ENCODE results near the gene ASIP. TPM values are rescaled to one million over a fixed set of nuclear protein-coding genes. Genes with fewer than 3 reads are reported as not detected.
"Not testable (repeated sequence)": the region's sequence is repeated elsewhere in the genome, so short reads cannot be mapped to it uniquely, and the experiment has no call there.

ASIP gene
- total RNA-seq, 1 experiment from 2014 or later = not detected

GRCh38 chr20:34296468-34296867, 55.2 kb downstream of the ASIP start:
- TF ChIP-seq, protein P1, sequence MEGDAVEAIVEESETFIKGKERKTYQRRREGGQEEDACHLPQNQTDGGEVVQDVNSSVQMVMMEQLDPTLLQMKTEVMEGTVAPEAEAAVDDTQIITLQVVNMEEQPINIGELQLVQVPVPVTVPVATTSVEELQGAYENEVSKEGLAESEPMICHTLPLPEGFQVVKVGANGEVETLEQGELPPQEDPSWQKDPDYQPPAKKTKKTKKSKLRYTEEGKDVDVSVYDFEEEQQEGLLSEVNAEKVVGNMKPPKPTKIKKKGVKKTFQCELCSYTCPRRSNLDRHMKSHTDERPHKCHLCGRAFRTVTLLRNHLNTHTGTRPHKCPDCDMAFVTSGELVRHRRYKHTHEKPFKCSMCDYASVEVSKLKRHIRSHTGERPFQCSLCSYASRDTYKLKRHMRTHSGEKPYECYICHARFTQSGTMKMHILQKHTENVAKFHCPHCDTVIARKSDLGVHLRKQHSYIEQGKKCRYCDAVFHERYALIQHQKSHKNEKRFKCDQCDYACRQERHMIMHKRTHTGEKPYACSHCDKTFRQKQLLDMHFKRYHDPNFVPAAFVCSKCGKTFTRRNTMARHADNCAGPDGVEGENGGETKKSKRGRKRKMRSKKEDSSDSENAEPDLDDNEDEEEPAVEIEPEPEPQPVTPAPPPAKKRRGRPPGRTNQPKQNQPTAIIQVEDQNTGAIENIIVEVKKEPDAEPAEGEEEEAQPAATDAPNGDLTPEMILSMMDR (IDR thresholded peaks at IDR 0.05; ENCODE audit: unreplicated experiment) = no peak
- Mint-ChIP-seq H3K27ac (ENCODE audit: low read depth, unreplicated experiment) (no peak overlapping the region), H3K36me3 (ENCODE audit: insufficient read depth, unreplicated experiment) (peaks cover 38% of the 10 kb centered on the region), H3K4me3 (ENCODE audit: unreplicated experiment) (no peak overlapping the region), H3K27me3 (ENCODE audit: insufficient read depth, unreplicated experiment) (no peaks in the 10 kb centered on the region), H3K4me1 (ENCODE audit: insufficient read depth, unreplicated experiment) (peaks cover 5% of the 10 kb centered on the region), H3K9me3 (ENCODE audit: unreplicated experiment) (no peaks in the 10 kb centered on the region)
- BruUV-seq (replicated peaks) = no TSS peak
- CTCF ChIA-PET = interaction anchor here (0.9 to 3.0 kb wide), 3 partner anchors 16 to 221 kb away, joined by 3 to 19 read pairs (median 11); no protein-coding TSS in a partner anchor
- no peak for DNase-seq (ENCODE audit: unreplicated experiment)
- POLR2A ChIA-PET = no interaction called here
- intact Hi-C loops (cut with micrococcal nuclease) = no loop called here

DNA sequence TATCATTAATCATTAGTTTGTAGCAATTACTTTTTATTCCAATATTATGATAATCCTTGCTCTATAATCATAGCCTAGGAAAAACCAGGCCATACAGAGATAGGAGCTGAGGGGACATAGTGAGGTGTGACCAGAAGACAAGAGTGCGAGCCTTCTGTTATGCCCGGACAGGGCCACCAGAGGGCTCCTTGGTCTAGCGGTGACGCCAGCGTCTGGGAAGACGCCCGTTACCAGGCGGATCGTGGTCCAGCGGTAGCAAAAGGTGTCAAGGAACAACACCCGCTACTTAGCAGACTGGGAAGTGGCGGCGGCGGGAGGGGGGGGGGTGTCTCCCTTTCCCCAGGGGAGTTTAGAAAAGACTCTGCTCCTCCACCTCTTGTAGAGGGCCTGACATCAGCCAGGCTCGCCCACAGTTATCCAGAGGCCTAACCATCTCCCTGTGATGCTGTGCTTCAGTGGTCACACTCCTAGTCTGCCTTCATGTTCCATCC, 57.1 kb downstream of the ASIP start:
- H3K4me1 Mint-ChIP-seq (ENCODE audit: insufficient read depth, unreplicated experiment); POLR2A ChIA-PET: not testable (repeated sequence)

GRCh38 chr20:34299556-34300255, 58.5 kb downstream of the ASIP start:
- TF ChIP-seq, protein P1 (IDR thresholded peaks at IDR 0.05; ENCODE audit: unreplicated experiment) = no peak
- POLR2A ChIA-PET = interaction anchor here (1.3 to 4.4 kb wide), 2 partner anchors 109 to 216 kb away, joined by 3 to 45 read pairs; partner anchors contain the start of gene DYNLRB1
- Mint-ChIP-seq H3K4me3 (ENCODE audit: unreplicated experiment) (no peak overlapping the region), H3K27me3 (ENCODE audit: insufficient read depth, unreplicated experiment) (no peaks in the 10 kb centered on the region), H3K4me1 (ENCODE audit: insufficient read depth, unreplicated experiment) (peaks cover 5% of the 10 kb centered on the region), H3K36me3 (ENCODE audit: insufficient read depth, unreplicated experiment) (peaks cover 9% of the 10 kb centered on the region), H3K27ac (ENCODE audit: low read depth, unreplicated experiment) (no peak overlapping the region), H3K9me3 (ENCODE audit: unreplicated experiment) (no peaks in the 10 kb centered on the region)
- intact Hi-C loops (cut with micrococcal nuclease) = no loop called here
- no TSS peak for BruUV-seq (replicated peaks)
- DNase-seq (ENCODE audit: unreplicated experiment) = no peak
- CTCF ChIA-PET = interaction anchor here (0.6 to 1.6 kb wide), 4 partner anchors 13 to 496 kb away, joined by 3 to 4 read pairs (median 4); no protein-coding TSS in a partner anchor

More for the DNA sequence above, 57.1 kb downstream of the ASIP start:
- H3K9me3 Mint-ChIP-seq (ENCODE audit: unreplicated experiment); DNase-seq (ENCODE audit: unreplicated experiment); H3K4me3 Mint-ChIP-seq (ENCODE audit: unreplicated experiment); H3K27ac Mint-ChIP-seq (ENCODE audit: low read depth, unreplicated experiment); H3K27me3 Mint-ChIP-seq (ENCODE audit: insufficient read depth, unreplicated experiment); BruUV-seq (replicated peaks); intact Hi-C loops (cut with micrococcal nuclease): not testable (repeated sequence)
- TF ChIP-seq, protein P1 (IDR thresholded peaks at IDR 0.05; ENCODE audit: unreplicated experiment) = peak; percentile 24
- CTCF ChIA-PET = interaction anchor here (0.5 to 3.0 kb wide), 4 partner anchors 14 to 577 kb away, joined by 3 to 19 read pairs (median 3); no protein-coding TSS in a partner anchor
- peaks cover 22% of the 10 kb centered on the region for H3K36me3 Mint-ChIP-seq (ENCODE audit: insufficient read depth, unreplicated experiment)

GRCh38 chr20:34300256-34300806, 59.1 kb downstream of the ASIP start:
- TF ChIP-seq, protein P1 (IDR thresholded peaks at IDR 0.05; ENCODE audit: unreplicated experiment) = no peak
- Mint-ChIP-seq H3K4me1 (ENCODE audit: insufficient read depth, unreplicated experiment) (peaks cover 5% of the 10 kb centered on the region), H3K36me3 (ENCODE audit: insufficient read depth, unreplicated experiment) (peaks cover 7% of the 10 kb centered on the region), H3K9me3 (ENCODE audit: unreplicated experiment) (no peaks in the 10 kb centered on the region), H3K4me3 (ENCODE audit: unreplicated experiment) (no peak overlapping the region), H3K27ac (ENCODE audit: low read depth, unreplicated experiment) (no peak overlapping the region), H3K27me3 (ENCODE audit: insufficient read depth, unreplicated experiment) (no peaks in the 10 kb centered on the region)
- peak; percentile 33 for DNase-seq (ENCODE audit: unreplicated experiment)
- BruUV-seq (replicated peaks) = no TSS peak
- ChIA-PET POLR2A (interaction anchor here (0.5 to 4.4 kb wide), 4 partner anchors 14 to 216 kb away, joined by 3 to 45 read pairs (median 3); partner anchors contain the start of gene DYNLRB1), CTCF (interaction anchor here (1.6 to 4.5 kb wide), 3 partner anchors 12 to 14 kb away, joined by 4 to 39 read pairs (median 8); no protein-coding TSS in a partner anchor)
- intact Hi-C loops (cut with micrococcal nuclease) = no loop called here
